IPS-NIHi7 (cell line): ENCODE results near the gene ZFAND4.
A peak's percentile ranks its signal among the peaks of the same experiment; 100 is the strongest.
"Not testable (repeated sequence)": the region's sequence is repeated elsewhere in the genome, so short reads cannot be mapped to it uniquely, and the experiment has no call there.

Experiments
- DNase-seq: peaks from one replicate; pipeline ENCODE4 v3.0.0; 2012; ENCODE audit warnings: mixed read lengths; ENCODE audit errors: extremely low spot score

Gene ZFAND4

GRCh38 chr10:45672181-45673073 is at the start of gene ZFAND4:
Gene ZFAND4, minus strand, starts transcription at chr10:45672772. Its CDS starts 9,047 bp downstream, at chr10:45663725.
- peak; percentile 99 for DNase-seq

DNA sequence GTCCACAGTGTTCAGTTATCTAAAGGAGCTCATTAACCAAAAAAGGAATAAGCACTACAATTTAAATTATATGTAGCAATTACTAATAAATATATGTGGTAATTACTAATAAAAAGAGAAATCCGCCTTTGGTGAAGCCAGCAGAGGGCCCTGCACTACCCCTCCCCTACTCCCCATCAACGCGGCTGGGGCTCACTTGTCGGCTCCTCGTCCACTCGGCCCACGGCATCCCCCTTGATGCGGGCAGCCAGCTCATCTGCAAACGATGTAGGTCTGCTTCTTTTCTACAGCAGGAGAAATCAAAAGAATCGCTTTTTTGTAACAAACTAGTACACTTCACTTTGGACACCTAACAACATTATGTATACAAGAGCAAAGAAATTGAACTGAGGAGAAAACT is 48.9 kb upstream of the ZFAND4 start:
- DNase-seq: not testable (repeated sequence)

DNA sequence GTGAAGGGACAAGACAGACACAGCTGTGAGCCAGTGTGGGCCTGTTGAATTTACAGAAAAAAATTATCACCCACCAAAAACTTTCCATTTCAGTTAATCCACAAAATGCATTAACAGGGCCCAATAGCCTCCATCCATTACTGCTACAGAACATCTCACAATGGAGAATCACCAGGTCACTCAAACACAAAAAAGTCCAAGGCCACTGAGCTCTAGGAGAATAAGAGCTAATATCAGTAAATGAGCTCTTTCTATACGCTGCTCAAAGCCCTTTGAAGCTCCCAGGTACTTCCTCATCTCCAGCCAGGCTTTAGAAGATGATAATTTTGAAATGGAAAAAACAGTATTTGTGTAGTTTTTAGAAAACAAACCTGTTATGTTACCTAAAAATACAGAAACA is 45.1 kb upstream of the ZFAND4 start:
- DNase-seq: not testable (repeated sequence)

DNA sequence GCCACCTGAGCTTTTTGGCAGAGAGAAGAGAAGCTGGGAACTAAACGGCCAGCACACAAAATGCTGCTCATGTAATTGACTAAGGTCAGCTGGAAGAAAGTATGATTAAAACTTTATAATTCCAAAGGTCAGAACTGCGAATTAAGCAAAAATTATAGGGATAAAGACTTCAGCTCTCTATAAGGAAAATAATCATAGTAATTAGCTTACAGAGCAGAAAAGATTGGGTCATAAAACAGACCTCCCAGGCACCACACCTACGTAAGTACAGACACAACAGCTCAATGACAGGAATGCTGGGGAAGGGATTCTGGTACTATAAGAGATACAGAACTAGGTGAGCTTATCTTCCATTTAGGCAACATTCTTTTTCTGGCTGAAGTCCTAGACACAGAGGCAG is 44.5 kb upstream of the ZFAND4 start:
- not testable (repeated sequence) for DNase-seq

GRCh38 chr10:45711223-45711622 is 38.7 kb upstream of the ZFAND4 start:
- DNase-seq: not testable (repeated sequence)

DNA sequence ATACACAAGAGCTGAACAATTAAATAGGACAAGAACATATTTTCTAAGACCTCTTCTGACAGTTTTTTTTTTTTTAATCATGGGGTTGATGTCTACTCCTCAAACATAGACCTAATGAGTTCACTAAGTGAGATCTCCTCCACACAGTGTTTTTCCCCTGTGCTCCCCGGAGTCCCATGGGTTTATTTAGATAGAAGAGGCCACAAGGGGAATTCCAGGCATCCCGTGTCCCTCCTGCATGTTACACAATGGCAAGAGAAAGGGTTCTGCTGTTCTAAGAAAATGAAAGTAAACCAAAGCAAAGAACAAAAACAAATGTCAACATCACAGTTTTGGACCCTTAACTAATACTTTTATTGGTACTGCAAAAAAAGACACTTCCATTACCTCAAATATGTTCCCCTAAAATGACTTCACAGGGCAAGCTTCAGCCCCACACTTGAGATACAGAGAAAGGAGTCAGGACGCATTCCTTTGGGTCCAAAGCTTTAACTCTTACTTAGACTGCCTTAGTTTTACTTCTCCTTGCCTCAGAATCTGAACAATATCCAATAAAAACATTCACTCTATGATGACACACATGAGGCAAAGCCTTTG is 37.7 kb upstream of the ZFAND4 start:
- DNase-seq: not testable (repeated sequence)

DNA sequence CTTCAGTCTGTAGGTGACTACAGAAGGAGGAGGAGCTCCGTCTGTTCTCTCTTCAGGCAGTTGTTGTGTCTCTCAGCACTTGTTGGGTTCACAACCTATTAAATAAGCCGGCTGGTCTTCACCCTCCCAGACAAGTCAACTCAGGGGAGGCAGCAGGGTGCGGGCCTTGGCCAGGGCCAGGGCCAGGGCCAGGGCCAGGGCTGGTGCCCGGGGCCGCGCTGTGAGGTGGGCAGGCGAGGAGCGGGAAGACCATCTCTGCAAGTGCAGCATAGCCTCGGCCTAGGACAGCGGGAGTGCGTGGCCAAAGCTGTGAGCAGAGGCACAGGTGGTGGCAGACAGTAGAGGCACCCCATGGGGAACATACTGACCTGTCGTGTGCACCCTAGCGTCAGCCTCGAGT is 5.9 kb upstream of the ZFAND4 start:
- not testable (repeated sequence) for DNase-seq

GRCh38 chr10:45675388-45675787 is 2.8 kb upstream of the ZFAND4 start:
- DNase-seq: no peak

DNA sequence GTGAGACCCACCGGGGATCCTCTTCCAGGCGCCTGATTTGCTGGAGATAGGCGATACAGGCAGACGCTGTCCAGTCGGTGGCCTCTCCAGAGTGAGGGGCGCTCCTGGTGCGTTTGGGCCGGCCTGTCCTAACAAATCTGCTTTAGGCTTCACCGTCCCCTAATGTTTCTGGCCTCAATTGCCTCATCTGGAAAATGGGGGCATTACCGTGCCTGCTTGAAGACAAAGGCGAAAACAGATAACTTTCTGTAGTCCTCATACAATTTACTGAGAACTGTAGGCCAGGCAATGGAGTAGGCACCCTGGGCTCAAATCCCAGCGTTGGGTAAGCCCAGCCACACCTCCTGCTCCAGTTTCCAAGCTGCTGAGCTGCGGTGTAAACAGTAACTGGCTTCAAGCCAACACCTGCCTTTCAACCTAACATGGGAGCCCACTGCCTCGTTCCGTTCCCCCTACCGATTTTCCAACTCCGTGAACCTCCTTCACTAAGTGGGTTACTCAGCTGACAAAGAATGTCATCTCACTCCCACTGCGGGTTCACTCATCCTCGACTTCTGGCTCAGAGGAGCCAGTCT is 589 bp upstream of the ZFAND4 start:
- DNase-seq: no peak

DNA sequence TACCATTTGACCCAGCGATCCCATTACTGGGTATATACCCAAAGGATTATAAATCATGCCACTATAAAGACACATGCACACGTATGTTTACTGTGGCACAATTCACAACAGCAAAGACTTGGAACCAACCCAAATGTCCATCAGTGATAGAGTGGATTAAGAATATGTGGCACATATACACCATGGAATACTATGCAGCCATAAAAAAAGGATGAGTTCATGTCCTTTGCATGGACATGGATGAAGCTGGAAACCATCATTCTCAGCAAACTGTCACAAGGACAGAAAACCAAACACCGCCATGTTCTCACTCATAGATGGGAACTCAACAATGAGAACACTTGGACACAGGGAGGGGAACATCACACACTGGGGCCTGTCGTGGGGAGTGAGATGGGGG is 1.3 kb downstream of the ZFAND4 start:
- not testable (repeated sequence) for DNase-seq

- DNase-seq: not testable (repeated sequence)
Measured at GRCh38 chr10:45669897-45670296, 2.7 kb downstream of the ZFAND4 start.

DNA sequence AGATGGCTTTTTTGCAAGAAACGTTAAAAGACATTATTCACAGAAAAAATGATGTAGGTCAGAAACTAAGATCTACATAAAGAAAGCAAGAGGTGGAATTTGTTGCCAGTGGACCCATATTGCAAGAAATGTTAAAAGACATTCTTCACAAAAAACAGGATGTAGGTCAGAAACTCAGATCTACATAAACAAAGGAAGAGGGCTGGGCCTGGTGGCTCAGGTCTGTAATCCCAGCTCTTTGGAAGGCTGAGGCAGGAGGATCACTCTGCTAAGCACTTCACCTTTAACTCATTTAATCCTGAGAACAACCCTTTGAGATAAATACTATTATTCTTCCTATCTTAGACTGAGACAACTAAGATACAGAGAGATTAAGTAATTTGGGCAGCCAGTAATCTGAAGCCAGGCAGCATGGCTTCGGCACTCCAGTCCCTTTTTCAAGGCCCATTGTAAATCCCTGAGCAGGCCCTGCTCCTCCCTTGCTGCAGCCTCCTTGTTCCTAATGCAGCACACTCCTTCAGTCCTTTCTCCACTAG is 11.6 kb downstream of the ZFAND4 start:
- no peak for DNase-seq

- DNase-seq: no peak
Measured at GRCh38 chr10:45657033-45657926, 15.3 kb downstream of the ZFAND4 start.

- no peak for DNase-seq
Measured at GRCh38 chr10:45655219-45655618, 17.4 kb downstream of the ZFAND4 start.

DNA sequence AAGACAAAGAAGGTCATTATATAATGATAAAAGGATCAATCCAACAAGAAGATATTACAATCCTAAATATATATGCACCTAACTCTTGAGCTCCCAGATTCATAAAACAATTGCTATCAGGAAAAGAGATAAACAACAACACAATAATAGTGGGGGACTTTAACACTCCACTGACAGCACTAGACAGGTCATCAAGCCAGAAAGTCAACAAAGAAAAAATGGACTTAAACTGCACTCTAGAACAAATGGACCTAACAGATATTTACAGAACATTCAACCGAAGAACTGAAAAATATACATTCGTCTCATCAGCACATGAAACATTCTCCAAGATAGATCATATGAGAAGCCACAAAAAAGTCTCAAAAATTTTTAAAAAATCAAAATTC is 17.8 kb downstream of the ZFAND4 start:
- not testable (repeated sequence) for DNase-seq

- DNase-seq: no peak
Measured at GRCh38 chr10:45653454-45653853, 19.1 kb downstream of the ZFAND4 start.

- no peak for DNase-seq
Measured at GRCh38 chr10:45652511-45652910, 20.1 kb downstream of the ZFAND4 start.

GRCh38 chr10:45649296-45649695 is 23.3 kb downstream of the ZFAND4 start:
- DNase-seq: no peak

- no peak for DNase-seq
Measured at GRCh38 chr10:45647118-45647517, 25.5 kb downstream of the ZFAND4 start.

GRCh38 chr10:45646384-45647050 is 26.1 kb downstream of the ZFAND4 start:
- DNase-seq: no peak

DNA sequence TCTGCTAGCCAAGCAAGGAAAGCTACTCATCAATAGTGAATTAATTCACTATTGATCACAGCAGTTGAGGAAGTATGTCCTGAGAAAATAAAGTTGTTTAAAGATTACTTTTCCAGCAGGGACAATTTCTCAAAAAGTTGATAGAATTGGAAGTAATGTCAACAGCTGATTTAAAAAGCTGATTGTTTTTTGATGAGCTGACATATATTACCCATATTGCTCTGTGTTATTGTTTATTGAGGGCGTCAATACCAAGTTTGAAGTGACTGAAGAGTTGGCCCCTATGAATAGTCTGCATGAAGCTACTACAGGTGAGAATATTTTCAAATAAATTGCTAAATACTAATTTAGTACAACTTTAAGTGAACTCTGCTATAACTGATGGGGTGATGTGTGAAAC is 28.0 kb downstream of the ZFAND4 start:
- DNase-seq: no peak
